ENCODE results near the gene GPAT2. TPM values are rescaled to one million over a fixed set of nuclear protein-coding genes. Genes with fewer than 3 reads are reported as not detected.
A peak's percentile ranks its signal among the peaks of the same experiment; 100 is the strongest.
"Not testable (repeated sequence)": the region's sequence is repeated elsewhere in the genome, so short reads cannot be mapped to it uniquely, and the experiment has no call there.

The GPAT2 gene
- total and polyA plus RNA-seq, 8 donors: 2.7 to 7.3 (median 3.4) TPM

GRCh38 chr2:96081042-96081441 lies 46.3 kb upstream of the GPAT2 start:
- DNase-seq: no peak
- H3K36me3 ChIP-seq: no peaks in the 10 kb centered on the region
- H3K27me3 ChIP-seq: no peaks in the 10 kb centered on the region
- intact Hi-C loops (cut with DNase I): no loop called here
- no peak for ATAC-seq
- H3K4me1 ChIP-seq: no peaks in the 10 kb centered on the region
- no peak for TF ChIP-seq CTCF (IDR thresholded peaks at IDR 0.05)
- H3K9me3 ChIP-seq: peaks cover 0 to 9% of the 10 kb centered on the region in 2 donors
- H3K27ac ChIP-seq: no peak overlapping the region
- H3K4me3 ChIP-seq: no peak overlapping the region

GRCh38 chr2:96075199-96075771 lies 40.6 kb upstream of the GPAT2 start:
- H3K4me3 ChIP-seq: no peak overlapping the region
- DNase-seq: no peak
- no peak for ATAC-seq
- H3K27me3 ChIP-seq: no peaks in the 10 kb centered on the region
- H3K36me3 ChIP-seq: no peaks in the 10 kb centered on the region
- intact Hi-C loops (cut with DNase I): no loop called here
- peaks cover 0 to 17% of the 10 kb centered on the region in 2 donors for H3K9me3 ChIP-seq
- H3K4me1 ChIP-seq: no peaks in the 10 kb centered on the region
- TF ChIP-seq CTCF (IDR thresholded peaks at IDR 0.05): no peak
- H3K27ac ChIP-seq: no peak overlapping the region

GRCh38 chr2:96074156-96074555 lies 39.4 kb upstream of the GPAT2 start:
- intact Hi-C loops (cut with DNase I): no loop called here
- no peak for ATAC-seq

GRCh38 chr2:96073170-96073775 lies 38.6 kb upstream of the GPAT2 start:
- ATAC-seq: no peak
- Histone ChIP-seq H3K27me3 (no peaks in the 10 kb centered on the region), H3K9me3 (peaks cover 0 to 17% of the 10 kb centered on the region in 2 donors), H3K4me1 (no peaks in the 10 kb centered on the region), H3K4me3 (no peak overlapping the region), H3K27ac (no peak overlapping the region), H3K36me3 (no peaks in the 10 kb centered on the region)
- DNase-seq: no peak
- intact Hi-C loops (cut with DNase I): no loop called here
- no peak for TF ChIP-seq CTCF (IDR thresholded peaks at IDR 0.05)

More at GRCh38 chr2:96074156-96074555, 39.4 kb upstream of the GPAT2 start:
- no peak for DNase-seq
- no peaks in the 10 kb centered on the region for H3K27me3 ChIP-seq
- H3K9me3 ChIP-seq: peaks cover 0 to 17% of the 10 kb centered on the region in 2 donors
- TF ChIP-seq CTCF (IDR thresholded peaks at IDR 0.05): no peak
- no peaks in the 10 kb centered on the region for H3K4me1 ChIP-seq
- no peaks in the 10 kb centered on the region for H3K36me3 ChIP-seq
- H3K27ac ChIP-seq: no peak overlapping the region
- H3K4me3 ChIP-seq: no peak overlapping the region

GRCh38 chr2:96072746-96073145 lies 38.0 kb upstream of the GPAT2 start:
- H3K27ac ChIP-seq: no peak overlapping the region
- H3K4me3 ChIP-seq: no peak overlapping the region
- intact Hi-C loops (cut with DNase I): no loop called here
- peaks cover 0 to 17% of the 10 kb centered on the region in 2 donors for H3K9me3 ChIP-seq
- no peaks in the 10 kb centered on the region for H3K4me1 ChIP-seq
- ATAC-seq (peak; percentile 78), DNase-seq (no peak)
- TF ChIP-seq CTCF (IDR thresholded peaks at IDR 0.05): no peak
- no peaks in the 10 kb centered on the region for H3K27me3 ChIP-seq
- no peaks in the 10 kb centered on the region for H3K36me3 ChIP-seq

- H3K36me3 ChIP-seq; H3K27ac ChIP-seq; ATAC-seq; H3K27me3 ChIP-seq; DNase-seq; H3K4me3 ChIP-seq; intact Hi-C loops (cut with DNase I); H3K4me1 ChIP-seq: not testable (repeated sequence)
- H3K9me3 ChIP-seq: peaks cover 0 to 16% of the 10 kb centered on the region in 2 donors
Observed at GRCh38 chr2:96071977-96072491, 37.3 kb upstream of the GPAT2 start.

- H3K4me3 ChIP-seq; H3K4me1 ChIP-seq; DNase-seq; H3K36me3 ChIP-seq; intact Hi-C loops (cut with DNase I); H3K27me3 ChIP-seq; H3K27ac ChIP-seq; ATAC-seq: not testable (repeated sequence)
- peaks cover 0 to 10% of the 10 kb centered on the region in 2 donors for H3K9me3 ChIP-seq
Observed at GRCh38 chr2:96071087-96071976, 36.6 kb upstream of the GPAT2 start.

All from left lung (tissue), 10 donors.